Measurements from ENCODE around the gene CNST. TPM values are rescaled to one million over a fixed set of nuclear protein-coding genes. Genes with fewer than 3 reads are reported as not detected.

Gene CNST
- total and polyA plus RNA-seq, 2 of the 13 experiments (the other 11 are each of a cell fraction or from before 2014, with no cell fraction given): 6.3 to 12.4 TPM

- TF ChIP-seq HIVEP1 (CRISPR knock-in tag; IDR thresholded peaks at IDR 0.05) (no peak), SOX13 (IDR thresholded peaks at IDR 0.05) (0 out of 2 replicates have a peak, but pooled peaks have one; percentile 21), SOX13 (CRISPR knock-in tag; conservative IDR thresholded peaks at IDR 0.05 in 1 of 2, IDR thresholded peaks at IDR 0.05 in 1 of 2) (peak in 1 of 2 experiments; percentile 76; a peak in 2 of 4 replicates), ZMAT3 (CRISPR knock-in tag; conservative IDR thresholded peaks at IDR 0.05) (peak; percentile 65; the same call in 1 of the 2 replicates), REXO4 (CRISPR knock-in tag; IDR thresholded peaks at IDR 0.05; ENCODE audit: borderline replicate concordance) (no peak), MIXL1 (CRISPR knock-in tag; IDR thresholded peaks at IDR 0.05) (peak; percentile 84), ZKSCAN8 (CRISPR knock-in tag; IDR thresholded peaks at IDR 0.05; ENCODE audit: borderline replicate concordance) (0 out of 2 replicates have a peak, but pooled peaks have one; percentile 24), NFE2L2 (IDR thresholded peaks at IDR 0.05; ENCODE audit: low read length) (peak; percentile 92), ZNF768 (CRISPR knock-in tag; IDR thresholded peaks at IDR 0.05) (no peak), RNF2 (conservative IDR thresholded peaks at IDR 0.05; ENCODE audit: low read depth) (no peak), SOX5 (CRISPR knock-in tag; IDR thresholded peaks at IDR 0.05; ENCODE audit: borderline replicate concordance) (peak; percentile 70; the same call in 1 of the 2 replicates), ZKSCAN1 (IDR thresholded peaks at IDR 0.05; ENCODE audit: low read length) (no peak), FOXJ3 (CRISPR knock-in tag; IDR thresholded peaks at IDR 0.05; ENCODE audit: borderline replicate concordance) (peak; percentile 53; the same call in 1 of the 2 replicates), MEF2D (CRISPR knock-in tag; IDR thresholded peaks at IDR 0.05) (peak; percentile 49; the same call in 1 of the 2 replicates), PHF21A (CRISPR knock-in tag; IDR thresholded peaks at IDR 0.05) (peak; percentile 72), ETV5 (CRISPR knock-in tag; IDR thresholded peaks at IDR 0.05; ENCODE audit: borderline replicate concordance) (peak; percentile 72; the same call in 1 of the 2 replicates), KDM6A (CRISPR knock-in tag; IDR thresholded peaks at IDR 0.05; ENCODE audit: low read depth) (peak; percentile 80; the same call in 1 of the 2 replicates), ZNF761 (CRISPR knock-in tag; conservative IDR thresholded peaks at IDR 0.05) (0 out of 2 replicates have a peak, but pooled peaks have one; percentile 53), KMT2B (CRISPR knock-in tag; IDR thresholded peaks at IDR 0.05) (no peak; the same call in 1 of the 2 replicates), MAFK (conservative IDR thresholded peaks at IDR 0.05 in 1 of 2, IDR thresholded peaks at IDR 0.05 in 1 of 2; ENCODE audit: low read length in 2 of 2) (peak; percentile 48 to 71)
- TF ChIP-seq, protein P1, sequence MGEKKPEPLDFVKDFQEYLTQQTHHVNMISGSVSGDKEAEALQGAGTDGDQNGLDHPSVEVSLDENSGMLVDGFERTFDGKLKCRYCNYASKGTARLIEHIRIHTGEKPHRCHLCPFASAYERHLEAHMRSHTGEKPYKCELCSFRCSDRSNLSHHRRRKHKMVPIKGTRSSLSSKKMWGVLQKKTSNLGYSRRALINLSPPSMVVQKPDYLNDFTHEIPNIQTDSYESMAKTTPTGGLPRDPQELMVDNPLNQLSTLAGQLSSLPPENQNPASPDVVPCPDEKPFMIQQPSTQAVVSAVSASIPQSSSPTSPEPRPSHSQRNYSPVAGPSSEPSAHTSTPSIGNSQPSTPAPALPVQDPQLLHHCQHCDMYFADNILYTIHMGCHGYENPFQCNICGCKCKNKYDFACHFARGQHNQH (CRISPR knock-in tag; IDR thresholded peaks at IDR 0.05): peak; percentile 44; the same call in 1 of the 2 replicates
- TF ChIP-seq, protein P2, sequence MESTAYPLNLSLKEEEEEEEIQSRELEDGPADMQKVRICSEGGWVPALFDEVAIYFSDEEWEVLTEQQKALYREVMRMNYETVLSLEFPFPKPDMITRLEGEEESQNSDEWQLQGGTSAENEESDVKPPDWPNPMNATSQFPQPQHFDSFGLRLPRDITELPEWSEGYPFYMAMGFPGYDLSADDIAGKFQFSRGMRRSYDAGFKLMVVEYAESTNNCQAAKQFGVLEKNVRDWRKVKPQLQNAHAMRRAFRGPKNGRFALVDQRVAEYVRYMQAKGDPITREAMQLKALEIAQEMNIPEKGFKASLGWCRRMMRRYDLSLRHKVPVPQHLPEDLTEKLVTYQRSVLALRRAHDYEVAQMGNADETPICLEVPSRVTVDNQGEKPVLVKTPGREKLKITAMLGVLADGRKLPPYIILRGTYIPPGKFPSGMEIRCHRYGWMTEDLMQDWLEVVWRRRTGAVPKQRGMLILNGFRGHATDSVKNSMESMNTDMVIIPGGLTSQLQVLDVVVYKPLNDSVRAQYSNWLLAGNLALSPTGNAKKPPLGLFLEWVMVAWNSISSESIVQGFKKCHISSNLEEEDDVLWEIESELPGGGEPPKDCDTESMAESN (CRISPR knock-in tag; conservative IDR thresholded peaks at IDR 0.05): 0 out of 2 replicates have a peak, but pooled peaks have one; percentile 37
- TF ChIP-seq, protein P3, sequence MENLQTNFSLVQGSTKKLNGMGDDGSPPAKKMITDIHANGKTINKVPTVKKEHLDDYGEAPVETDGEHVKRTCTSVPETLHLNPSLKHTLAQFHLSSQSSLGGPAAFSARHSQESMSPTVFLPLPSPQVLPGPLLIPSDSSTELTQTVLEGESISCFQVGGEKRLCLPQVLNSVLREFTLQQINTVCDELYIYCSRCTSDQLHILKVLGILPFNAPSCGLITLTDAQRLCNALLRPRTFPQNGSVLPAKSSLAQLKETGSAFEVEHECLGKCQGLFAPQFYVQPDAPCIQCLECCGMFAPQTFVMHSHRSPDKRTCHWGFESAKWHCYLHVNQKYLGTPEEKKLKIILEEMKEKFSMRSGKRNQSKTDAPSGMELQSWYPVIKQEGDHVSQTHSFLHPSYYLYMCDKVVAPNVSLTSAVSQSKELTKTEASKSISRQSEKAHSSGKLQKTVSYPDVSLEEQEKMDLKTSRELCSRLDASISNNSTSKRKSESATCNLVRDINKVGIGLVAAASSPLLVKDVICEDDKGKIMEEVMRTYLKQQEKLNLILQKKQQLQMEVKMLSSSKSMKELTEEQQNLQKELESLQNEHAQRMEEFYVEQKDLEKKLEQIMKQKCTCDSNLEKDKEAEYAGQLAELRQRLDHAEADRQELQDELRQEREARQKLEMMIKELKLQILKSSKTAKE (CRISPR knock-in tag; IDR thresholded peaks at IDR 0.05; ENCODE audit: borderline replicate concordance): peak; percentile 24; the same call in 1 of the 2 replicates
- TF ChIP-seq, protein P4, sequence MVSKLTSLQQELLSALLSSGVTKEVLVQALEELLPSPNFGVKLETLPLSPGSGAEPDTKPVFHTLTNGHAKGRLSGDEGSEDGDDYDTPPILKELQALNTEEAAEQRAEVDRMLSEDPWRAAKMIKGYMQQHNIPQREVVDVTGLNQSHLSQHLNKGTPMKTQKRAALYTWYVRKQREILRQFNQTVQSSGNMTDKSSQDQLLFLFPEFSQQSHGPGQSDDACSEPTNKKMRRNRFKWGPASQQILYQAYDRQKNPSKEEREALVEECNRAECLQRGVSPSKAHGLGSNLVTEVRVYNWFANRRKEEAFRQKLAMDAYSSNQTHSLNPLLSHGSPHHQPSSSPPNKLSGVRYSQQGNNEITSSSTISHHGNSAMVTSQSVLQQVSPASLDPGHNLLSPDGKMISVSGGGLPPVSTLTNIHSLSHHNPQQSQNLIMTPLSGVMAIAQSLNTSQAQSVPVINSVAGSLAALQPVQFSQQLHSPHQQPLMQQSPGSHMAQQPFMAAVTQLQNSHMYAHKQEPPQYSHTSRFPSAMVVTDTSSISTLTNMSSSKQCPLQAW (CRISPR knock-in tag; IDR thresholded peaks at IDR 0.05): peak; percentile 49
These were observed 143.6 kb downstream of the CNST start (continued) for GRCh38 chr1:246709835-246710234.

Measured in HepG2 (cell line).